GM21447 (cell line): ENCODE data around the gene HM13.
A peak's percentile ranks its signal among the peaks of the same experiment; 100 is the strongest.
"Not testable (repeated sequence)": the region's sequence is repeated elsewhere in the genome, so short reads cannot be mapped to it uniquely, and the experiment has no call there.

ENCODE experiments used
- ATAC-seq: cut with Tn5 transposase; IDR thresholded peaks from one replicate; pipeline ENCODE4 v1.9.1; 2021; ENCODE audit not compliant: unreplicated experiment

The HM13 gene

DNA sequence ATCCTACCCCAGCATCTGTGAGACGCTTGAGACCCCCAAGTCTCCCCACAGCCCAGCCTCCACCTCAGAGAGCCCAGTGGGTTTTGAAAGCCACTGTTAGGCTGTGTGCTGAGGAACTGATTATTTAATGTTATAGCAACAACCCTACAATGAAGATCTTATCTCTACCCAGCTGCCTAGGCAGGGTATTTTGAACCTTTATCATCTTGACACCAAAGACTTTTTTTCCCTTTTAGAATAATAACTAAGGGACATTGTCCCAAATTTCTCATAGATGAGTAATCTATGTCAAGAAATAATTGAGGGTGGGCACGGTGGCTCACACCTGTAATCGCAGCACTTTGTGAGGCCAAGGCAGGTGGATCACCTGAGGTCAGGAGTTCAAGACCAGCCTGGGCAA lies 26.2 kb downstream of the HM13 start:
- ATAC-seq, result no peak

DNA sequence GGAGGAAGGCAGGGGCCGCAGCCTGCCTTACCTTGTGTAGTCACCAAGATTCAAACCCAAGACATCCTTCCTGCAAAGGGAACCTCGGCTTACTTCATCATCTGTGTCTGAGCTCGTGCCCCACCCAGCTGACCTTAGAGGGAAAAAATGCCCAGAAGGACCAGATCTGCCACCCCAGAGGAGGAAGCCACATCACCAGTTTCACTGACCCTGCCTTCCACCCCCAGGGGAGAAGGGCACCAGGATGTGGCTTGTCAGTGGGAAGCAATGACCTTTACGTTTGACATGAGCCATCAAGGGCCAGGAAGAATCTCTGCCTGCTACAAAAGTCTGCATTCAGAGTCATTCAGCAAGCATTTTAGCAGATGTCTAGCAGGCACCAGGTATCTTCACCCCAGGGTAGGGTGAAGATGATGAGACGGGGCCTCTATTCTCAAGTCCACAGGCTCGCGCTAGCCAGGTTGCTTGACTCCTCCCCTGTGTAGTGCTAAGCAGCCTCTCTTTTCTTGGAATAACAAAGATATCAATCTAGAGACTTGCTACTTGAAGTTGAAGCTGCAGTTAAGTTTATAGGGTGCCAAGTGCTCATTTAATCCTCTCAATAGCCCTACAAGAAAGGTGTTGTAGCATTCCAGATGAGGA lies 28.1 kb downstream of the HM13 start:
- no peak for ATAC-seq

GRCh38 chr20:31542963-31543362 lies 28.7 kb downstream of the HM13 start:
- ATAC-seq, result no peak

GRCh38 chr20:31543966-31544598 lies 29.8 kb downstream of the HM13 start:
- ATAC-seq, result no peak

GRCh38 chr20:31544600-31544999 lies 30.4 kb downstream of the HM13 start:
- no peak for ATAC-seq

GRCh38 chr20:31545621-31546040 lies 31.4 kb downstream of the HM13 start:
- ATAC-seq, result not testable (repeated sequence)

GRCh38 chr20:31547017-31547675 lies 32.9 kb downstream of the HM13 start:
- peak; percentile 79 for ATAC-seq

DNA sequence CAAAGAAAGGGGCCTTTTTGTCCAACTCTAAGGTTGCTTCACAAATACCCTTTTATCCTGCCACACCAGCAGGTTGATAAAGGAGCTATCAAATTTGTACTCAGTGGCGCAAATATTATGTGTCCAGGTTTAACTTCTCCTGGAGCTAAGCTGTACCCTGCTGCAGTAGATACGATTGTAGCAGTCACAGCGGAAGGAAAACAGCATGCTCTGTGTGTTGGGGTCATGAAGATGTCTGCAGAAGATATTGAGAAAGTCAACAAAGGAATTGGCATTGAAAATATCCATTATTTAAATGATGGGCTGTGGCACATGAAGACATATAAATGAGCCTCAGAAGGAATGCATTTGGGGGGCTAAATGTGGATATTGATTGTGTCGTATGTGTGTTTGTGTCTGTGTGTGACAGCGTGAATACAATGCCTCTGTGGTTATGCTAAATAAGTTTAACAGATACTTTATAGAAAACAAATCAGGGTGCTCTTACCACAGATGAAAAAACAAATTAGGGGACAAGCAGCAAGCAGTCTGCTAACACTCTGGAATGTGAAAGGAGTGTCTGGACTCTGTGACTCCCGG lies 33.6 kb downstream of the HM13 start:
- ATAC-seq, result no peak

DNA sequence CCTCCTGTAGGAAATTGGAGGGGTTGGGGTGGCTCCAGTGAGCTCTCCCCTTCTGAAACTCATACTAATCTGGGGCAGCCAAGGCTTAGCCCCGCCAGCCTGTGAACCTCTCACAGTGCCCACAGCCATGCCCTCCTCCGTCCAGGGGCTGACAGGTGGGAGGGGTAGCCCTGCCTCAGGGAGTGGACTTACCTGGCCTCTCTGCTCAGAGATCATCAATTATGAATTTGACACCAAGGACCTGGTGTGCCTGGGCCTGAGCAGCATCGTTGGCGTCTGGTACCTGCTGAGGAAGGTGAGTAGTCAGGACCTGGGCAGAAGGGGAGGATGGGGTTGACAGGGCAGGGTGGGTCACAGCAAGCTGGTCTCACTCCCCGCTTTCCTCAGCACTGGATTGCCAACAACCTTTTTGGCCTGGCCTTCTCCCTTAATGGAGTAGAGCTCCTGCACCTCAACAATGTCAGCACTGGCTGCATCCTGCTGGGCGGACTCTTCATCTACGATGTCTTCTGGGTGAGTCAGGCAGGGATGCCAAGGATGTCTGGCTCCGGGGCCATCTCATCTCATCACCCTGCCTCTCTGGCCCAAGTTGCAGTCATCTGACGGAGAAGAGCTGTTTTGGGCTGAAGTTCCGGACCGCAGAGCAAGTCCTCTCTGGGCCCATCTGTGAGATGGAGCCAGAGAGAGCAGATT lies 34.7 kb downstream of the HM13 start:
- no peak for ATAC-seq

DNA sequence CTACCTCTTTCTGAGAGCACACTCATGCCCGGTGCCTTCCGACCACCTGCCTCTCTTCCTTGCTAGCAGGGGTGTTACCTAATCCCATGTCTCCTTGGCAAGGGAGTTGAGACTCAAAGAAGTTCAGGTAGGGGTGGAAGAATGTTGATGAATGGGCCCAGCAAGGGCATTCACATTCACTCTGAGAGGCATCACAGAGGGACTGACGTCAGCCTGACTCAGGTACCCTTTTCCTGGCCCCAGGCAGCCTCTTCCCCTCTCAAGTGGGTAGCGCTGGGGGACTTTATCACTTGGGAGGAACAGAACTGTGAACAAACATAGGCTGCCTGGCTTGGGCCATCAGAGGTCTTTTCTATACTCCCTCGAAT lies 35.3 kb downstream of the HM13 start:
- no peak for ATAC-seq

GRCh38 chr20:31550099-31550498 lies 35.9 kb downstream of the HM13 start:
- no peak for ATAC-seq

DNA sequence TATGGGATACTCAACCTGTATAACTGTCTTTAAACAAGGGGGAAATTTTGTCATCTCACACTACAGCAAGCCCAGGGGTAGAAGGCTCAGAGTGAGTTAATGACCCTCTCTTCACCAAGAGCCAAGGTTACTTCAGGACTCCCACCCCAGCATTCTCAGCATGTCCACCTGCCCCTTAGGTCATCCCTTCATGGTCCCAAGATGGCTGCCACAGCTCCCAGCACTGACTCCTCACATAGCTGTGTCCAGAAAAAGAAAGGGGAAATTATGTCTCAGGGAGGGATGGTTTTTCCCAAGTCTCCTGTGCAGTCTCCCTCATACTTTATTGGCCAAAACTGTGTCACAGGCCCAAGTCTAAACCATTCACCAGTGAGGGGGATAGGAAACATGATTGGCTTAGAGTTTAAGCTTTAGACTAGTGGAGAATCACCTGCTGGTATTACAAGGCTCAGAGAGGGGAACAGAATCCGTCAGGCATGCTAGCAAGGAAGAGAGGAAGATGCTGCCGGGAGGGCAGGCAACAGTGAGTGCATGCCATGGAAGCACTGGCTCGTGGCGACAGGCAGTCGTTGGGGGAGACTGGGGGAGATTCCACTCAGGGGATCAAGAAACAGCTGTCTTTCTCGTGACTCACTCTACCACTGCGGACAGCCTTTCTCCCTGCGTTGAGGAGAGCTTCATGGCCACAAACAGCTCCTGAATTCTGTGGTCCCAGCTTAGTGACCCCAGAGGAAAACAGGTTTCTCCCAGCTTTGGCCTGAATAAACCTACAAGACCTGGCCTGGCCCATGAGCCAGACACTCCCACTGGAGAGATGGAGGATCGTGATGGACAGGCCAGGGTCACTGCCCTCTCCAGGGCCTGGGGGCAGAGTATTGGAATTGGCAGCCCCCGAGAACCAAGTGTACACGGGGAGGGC lies 37.2 kb downstream of the HM13 start:
- no peak for ATAC-seq

DNA sequence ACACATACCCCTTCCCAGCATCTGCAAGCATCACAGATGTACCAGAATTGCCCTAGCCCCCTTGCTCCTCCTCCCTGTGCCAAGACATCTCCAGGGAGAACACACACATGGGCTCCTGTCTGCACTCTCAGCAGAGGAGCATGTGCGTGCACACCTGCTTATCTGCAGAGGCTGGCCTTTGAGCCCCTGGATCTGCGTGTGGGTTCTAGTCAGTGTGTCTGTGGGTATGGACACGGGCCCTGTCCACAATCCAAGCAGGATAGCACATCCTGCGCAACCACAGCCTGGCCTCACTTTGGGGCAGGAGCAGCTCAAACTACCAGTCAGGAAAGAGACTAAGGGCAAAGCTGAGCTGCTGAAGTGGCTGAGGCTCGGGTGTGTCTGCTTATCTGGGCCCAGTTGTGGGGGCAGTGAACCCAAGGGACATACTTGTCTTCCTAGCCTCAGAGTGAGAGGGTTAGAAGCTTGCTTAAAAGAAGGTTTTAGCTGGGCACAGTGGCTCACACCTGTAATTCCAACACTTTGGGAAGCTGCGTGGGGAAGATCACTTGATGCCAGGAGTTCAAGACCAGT lies 41.0 kb downstream of the HM13 start:
- no peak for ATAC-seq

- no peak for ATAC-seq
Measured at GRCh38 chr20:31559704-31560093, 45.5 kb downstream of the HM13 start.

GRCh38 chr20:31560094-31560745 lies 46.0 kb downstream of the HM13 start:
- no peak for ATAC-seq

- ATAC-seq, result no peak
Measured at GRCh38 chr20:31560746-31561598, 46.7 kb downstream of the HM13 start.

- no peak for ATAC-seq
Measured at GRCh38 chr20:31562241-31562640, 48.0 kb downstream of the HM13 start.

- ATAC-seq, result no peak
Measured at GRCh38 chr20:31564284-31564683, 50.0 kb downstream of the HM13 start.
